GM21619 (cell line): ENCODE data around the gene HLCS.

Source experiments
- ATAC-seq: cut with Tn5 transposase; IDR thresholded peaks from one replicate; pipeline ENCODE4 v1.9.1; 2021; ENCODE audit not compliant: unreplicated experiment

HLCS gene

GRCh38 chr21:36706951-36707762, 259.3 kb downstream of the HLCS start:
- ATAC-seq, result no peak

GRCh38 chr21:36706482-36706852, 260.0 kb downstream of the HLCS start:
- no peak for ATAC-seq

- no peak for ATAC-seq
Observed at GRCh38 chr21:36705679-36706481, 260.6 kb downstream of the HLCS start.

GRCh38 chr21:36704958-36705678, 261.4 kb downstream of the HLCS start:
- ATAC-seq, result no peak

- ATAC-seq, result no peak
Observed at GRCh38 chr21:36704281-36704957, 262.1 kb downstream of the HLCS start.

- ATAC-seq, result no peak
Observed at GRCh38 chr21:36703626-36704280, 262.7 kb downstream of the HLCS start.

- no peak for ATAC-seq
Observed at GRCh38 chr21:36703123-36703522, 263.3 kb downstream of the HLCS start.

GRCh38 chr21:36702622-36702968, 263.9 kb downstream of the HLCS start:
- no peak for ATAC-seq

GRCh38 chr21:36701756-36702621, 264.5 kb downstream of the HLCS start:
- no peak for ATAC-seq

- no peak for ATAC-seq
Observed at GRCh38 chr21:36700971-36701755, 265.3 kb downstream of the HLCS start.
